Measurements from ENCODE around the gene ZAR1L. TPM values are rescaled to one million over a fixed set of nuclear protein-coding genes. Genes with fewer than 3 reads are reported as not detected.

Gene ZAR1L
- total and polyA plus RNA-seq, 11 donors, result not detected

GRCh38 chr13:32323912-32324311 lies 8.7 kb upstream of the ZAR1L start:
- TF ChIP-seq POLR2A (IDR thresholded peaks at IDR 0.05) (no peak), CTCF (IDR thresholded peaks at IDR 0.05) (no peak)
- no peaks in the 10 kb centered on the region for H3K9me3 ChIP-seq
- ATAC-seq (no peak), DNase-seq (no peak)
- H3K27me3 ChIP-seq, result no peaks in the 10 kb centered on the region
- intact Hi-C loops (cut with DNase I), result no loop called here
- no peaks in the 10 kb centered on the region for H3K4me1 ChIP-seq
- no peak overlapping the region for H3K27ac ChIP-seq
- no peak overlapping the region for H3K4me3 ChIP-seq
- no peaks in the 10 kb centered on the region for H3K36me3 ChIP-seq

GRCh38 chr13:32320528-32320927 lies 5.4 kb upstream of the ZAR1L start:
- intact Hi-C loops (cut with DNase I), result no loop called here
- no peaks in the 10 kb centered on the region for H3K9me3 ChIP-seq
- no peak for DNase-seq
- no peak for ATAC-seq
- H3K4me1 ChIP-seq, result peaks cover 0 to 20% (median 3%) of the 10 kb centered on the region in 12 donors
- no peak overlapping the region for H3K27ac ChIP-seq
- WGBS, 4 donors, result 80 to 91% (median 87%) methylated on average over 4 of the region's 4 CpGs
- no peaks in the 10 kb centered on the region for H3K36me3 ChIP-seq
- H3K4me3 ChIP-seq, result no peak overlapping the region
- no peak for TF ChIP-seq CTCF (IDR thresholded peaks at IDR 0.05)
- TF ChIP-seq POLR2A (IDR thresholded peaks at IDR 0.05), result no peak
- no peaks in the 10 kb centered on the region for H3K27me3 ChIP-seq

DNA sequence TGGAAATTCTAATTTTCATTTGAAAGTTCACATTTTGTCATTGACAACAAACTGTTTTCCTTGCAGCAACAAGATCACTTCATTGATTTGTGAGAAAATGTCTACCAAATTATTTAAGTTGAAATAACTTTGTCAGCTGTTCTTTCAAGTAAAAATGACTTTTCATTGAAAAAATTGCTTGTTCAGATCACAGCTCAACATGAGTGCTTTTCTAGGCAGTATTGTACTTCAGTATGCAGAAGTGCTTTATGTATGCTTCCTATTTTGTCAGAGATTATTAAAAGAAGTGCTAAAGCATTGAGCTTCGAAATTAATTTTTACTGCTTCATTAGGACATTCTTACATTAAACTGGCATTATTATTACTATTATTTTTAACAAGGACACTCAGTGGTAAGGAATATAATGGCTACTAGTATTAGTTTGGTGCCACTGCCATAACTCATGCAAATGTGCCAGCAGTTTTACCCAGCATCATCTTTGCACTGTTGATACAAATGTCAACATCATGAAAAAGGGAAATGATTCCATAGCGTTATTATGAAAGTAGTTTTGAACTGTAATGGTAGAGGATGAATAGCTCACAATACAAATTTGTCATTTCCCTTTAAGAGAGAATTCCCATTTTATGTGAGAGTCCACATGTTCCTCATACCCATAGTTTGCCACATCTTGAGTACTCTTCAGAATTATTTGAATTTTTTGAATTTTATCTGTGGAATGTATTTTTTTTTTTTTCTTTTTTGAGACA lies 2.7 kb upstream of the ZAR1L start:
- intact Hi-C loops (cut with DNase I), result loop anchor here in 4 of 10 donors (5.0 to 10.0 kb wide), 4 partner anchors 219 to 493 kb away; partner anchors contain the start of gene N4BP2L2 (in 1 of the 4)
- H3K27ac ChIP-seq, result peak overlapping the region in 1 of 12 donors; percentile 99
- H3K27me3 ChIP-seq, result no peaks in the 10 kb centered on the region
- TF ChIP-seq CTCF (IDR thresholded peaks at IDR 0.05), result no peak
- TF ChIP-seq POLR2A (IDR thresholded peaks at IDR 0.05), result no peak
- no peak for DNase-seq
- no peaks in the 10 kb centered on the region for H3K36me3 ChIP-seq
- peaks cover 0 to 29% (median 5%) of the 10 kb centered on the region in 12 donors for H3K4me1 ChIP-seq
- no peaks in the 10 kb centered on the region for H3K9me3 ChIP-seq
- no peak for ATAC-seq
- WGBS, 4 donors, result 83 to 88% (median 86%) methylated on average over 2 of the region's 2 CpGs
- H3K4me3 ChIP-seq, result no peak overlapping the region

DNA sequence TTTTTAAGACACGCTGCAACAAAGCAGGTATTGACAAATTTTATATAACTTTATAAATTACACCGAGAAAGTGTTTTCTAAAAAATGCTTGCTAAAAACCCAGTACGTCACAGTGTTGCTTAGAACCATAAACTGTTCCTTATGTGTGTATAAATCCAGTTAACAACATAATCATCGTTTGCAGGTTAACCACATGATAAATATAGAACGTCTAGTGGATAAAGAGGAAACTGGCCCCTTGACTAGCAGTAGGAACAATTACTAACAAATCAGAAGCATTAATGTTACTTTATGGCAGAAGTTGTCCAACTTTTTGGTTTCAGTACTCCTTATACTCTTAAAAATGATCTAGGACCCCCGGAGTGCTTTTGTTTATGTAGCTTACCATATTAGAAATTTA lies 1.3 kb upstream of the ZAR1L start:
- peak overlapping the region in 9 of 12 donors; percentile 66 to 91 (median 81) for H3K4me3 ChIP-seq
- H3K27me3 ChIP-seq, result no peaks in the 10 kb centered on the region
- H3K36me3 ChIP-seq, result no peaks in the 10 kb centered on the region
- H3K9me3 ChIP-seq, result no peaks in the 10 kb centered on the region
- WGBS, 4 donors, result 71 to 74% (median 73%) methylated on average over 6 of the region's 6 CpGs
- TF ChIP-seq CTCF (IDR thresholded peaks at IDR 0.05) (no peak), POLR2A (IDR thresholded peaks at IDR 0.05) (no peak)
- no peak for ATAC-seq
- intact Hi-C loops (cut with DNase I), result loop anchor here in 4 of 10 donors (5.0 to 10.0 kb wide), 4 partner anchors 221 to 492 kb away; partner anchors contain the start of gene N4BP2L2 (in 1 of the 4)
- peaks cover 0 to 29% (median 5%) of the 10 kb centered on the region in 12 donors for H3K4me1 ChIP-seq
- H3K27ac ChIP-seq, result peak overlapping the region in 4 of 12 donors; percentile 90 to 99 (median 96)
- no peak for DNase-seq
